Retina (tissue), 1 donor: ENCODE data around the gene PNMA5.
"Not testable (repeated sequence)": the region's sequence is repeated elsewhere in the genome, so short reads cannot be mapped to it uniquely, and the experiment has no call there.

Source experiments
- DNase-seq: peaks from one replicate; pipeline ENCODE4 v3.0.0-alpha.2; 2016

PNMA5 gene

GRCh38 chrX:152993933-152994332 is at the start of gene PNMA5:
Gene PNMA5 (minus strand): TSS chrX:152994116. CDS start chrX:152991598, 2,518 bp downstream.
- DNase-seq: no peak

- DNase-seq: peak; percentile 90
Measured at GRCh38 chrX:153032397-153033118, 38.6 kb upstream of the PNMA5 start.

GRCh38 chrX:153030801-153031200 is 36.9 kb upstream of the PNMA5 start:
- no peak for DNase-seq

GRCh38 chrX:153029875-153030274 is 36.0 kb upstream of the PNMA5 start:
- DNase-seq: no peak

- DNase-seq: no peak
Measured at GRCh38 chrX:153029162-153029561, 35.2 kb upstream of the PNMA5 start.

GRCh38 chrX:153028487-153028886 is 34.6 kb upstream of the PNMA5 start:
- not testable (repeated sequence) for DNase-seq

GRCh38 chrX:153026501-153026900 is 32.6 kb upstream of the PNMA5 start:
- DNase-seq: not testable (repeated sequence)

GRCh38 chrX:153019166-153019565 is 25.2 kb upstream of the PNMA5 start:
- DNase-seq: no peak

- not testable (repeated sequence) for DNase-seq
Measured at GRCh38 chrX:153017174-153017573, 23.3 kb upstream of the PNMA5 start.

GRCh38 chrX:153004780-153005179 is 10.9 kb upstream of the PNMA5 start:
- DNase-seq: no peak

- no peak for DNase-seq
Measured at GRCh38 chrX:153003981-153004380, 10.1 kb upstream of the PNMA5 start.

- not testable (repeated sequence) for DNase-seq
Measured at GRCh38 chrX:153002182-153002581, 8.3 kb upstream of the PNMA5 start.

- no peak for DNase-seq
Measured at GRCh38 chrX:152997337-152997736, 3.4 kb upstream of the PNMA5 start.

GRCh38 chrX:152992115-152992514 is 1.8 kb downstream of the PNMA5 start:
- no peak for DNase-seq

- DNase-seq: no peak
Measured at GRCh38 chrX:152991123-152991522, 2.8 kb downstream of the PNMA5 start.

- no peak for DNase-seq
Measured at GRCh38 chrX:152989292-152989658, 4.6 kb downstream of the PNMA5 start.

- DNase-seq: no peak
Measured at GRCh38 chrX:152988536-152989291, 5.2 kb downstream of the PNMA5 start.

GRCh38 chrX:152987801-152988200 is 6.1 kb downstream of the PNMA5 start:
- no peak for DNase-seq

- DNase-seq: not testable (repeated sequence)
Measured at GRCh38 chrX:152987156-152987555, 6.8 kb downstream of the PNMA5 start.

GRCh38 chrX:152985383-152985782 is 8.5 kb downstream of the PNMA5 start:
- DNase-seq: not testable (repeated sequence)

GRCh38 chrX:152968193-152968592 is 25.7 kb downstream of the PNMA5 start:
- no peak for DNase-seq

- DNase-seq: no peak
Measured at GRCh38 chrX:152960115-152960514, 33.8 kb downstream of the PNMA5 start.

GRCh38 chrX:152959626-152960025 is 34.3 kb downstream of the PNMA5 start:
- no peak for DNase-seq
